ENCODE data around the gene DGKI.

GRCh38 chr7:137547485-137547884 lies 299.3 kb downstream of the DGKI start:
- TF ChIP-seq CTCF (IDR thresholded peaks at IDR 0.05) (no peak), POLR2AphosphoS5 (IDR thresholded peaks at IDR 0.05) (no peak), POLR2A (IDR thresholded peaks at IDR 0.05) (no peak), EP300 (IDR thresholded peaks at IDR 0.05) (no peak)

Measured in suprapubic skin (tissue), 4 donors.